Measurements from ENCODE around the gene RALGPS1.

DNA sequence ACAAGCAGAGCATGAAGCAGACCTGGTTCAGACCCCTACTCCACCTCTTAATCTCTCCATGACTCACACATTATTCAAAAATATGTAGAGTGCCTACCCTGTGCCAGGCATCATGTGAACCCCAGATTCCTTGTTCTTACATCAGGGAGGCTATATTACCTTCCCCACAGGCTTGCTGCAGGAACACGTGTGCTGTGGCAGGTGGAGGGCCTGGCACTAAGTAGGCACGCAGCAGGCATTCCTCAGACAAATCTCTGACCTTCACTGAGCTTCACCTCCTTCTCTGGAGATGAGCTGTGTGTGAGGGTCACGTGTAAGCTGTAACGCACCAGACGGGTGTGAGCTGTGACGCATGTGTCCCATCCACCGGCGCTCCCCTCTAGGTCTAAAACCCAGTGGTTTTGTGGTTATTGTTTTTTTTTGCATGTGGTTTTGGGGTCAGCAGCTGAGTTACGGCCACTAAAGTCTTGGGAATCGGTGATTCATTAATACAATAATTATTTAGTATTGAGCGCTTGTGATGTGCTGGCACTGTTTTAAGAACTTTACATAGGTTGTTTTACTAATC is 177.5 kb downstream of the RALGPS1 start:
- TF ChIP-seq, protein P1, sequence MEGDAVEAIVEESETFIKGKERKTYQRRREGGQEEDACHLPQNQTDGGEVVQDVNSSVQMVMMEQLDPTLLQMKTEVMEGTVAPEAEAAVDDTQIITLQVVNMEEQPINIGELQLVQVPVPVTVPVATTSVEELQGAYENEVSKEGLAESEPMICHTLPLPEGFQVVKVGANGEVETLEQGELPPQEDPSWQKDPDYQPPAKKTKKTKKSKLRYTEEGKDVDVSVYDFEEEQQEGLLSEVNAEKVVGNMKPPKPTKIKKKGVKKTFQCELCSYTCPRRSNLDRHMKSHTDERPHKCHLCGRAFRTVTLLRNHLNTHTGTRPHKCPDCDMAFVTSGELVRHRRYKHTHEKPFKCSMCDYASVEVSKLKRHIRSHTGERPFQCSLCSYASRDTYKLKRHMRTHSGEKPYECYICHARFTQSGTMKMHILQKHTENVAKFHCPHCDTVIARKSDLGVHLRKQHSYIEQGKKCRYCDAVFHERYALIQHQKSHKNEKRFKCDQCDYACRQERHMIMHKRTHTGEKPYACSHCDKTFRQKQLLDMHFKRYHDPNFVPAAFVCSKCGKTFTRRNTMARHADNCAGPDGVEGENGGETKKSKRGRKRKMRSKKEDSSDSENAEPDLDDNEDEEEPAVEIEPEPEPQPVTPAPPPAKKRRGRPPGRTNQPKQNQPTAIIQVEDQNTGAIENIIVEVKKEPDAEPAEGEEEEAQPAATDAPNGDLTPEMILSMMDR (IDR thresholded peaks at IDR 0.05) = no peak
- TF ChIP-seq POLR2A (IDR thresholded peaks at IDR 0.05) = no peak
- TF ChIP-seq EP300 (IDR thresholded peaks at IDR 0.05) = no peak
